ENCODE measurements around the gene APBA2. TPM values are rescaled to one million over a fixed set of nuclear protein-coding genes. Genes with fewer than 3 reads are reported as not detected.

Gene APBA2
- total RNA-seq, 4 donors from 2014 or later, result 7.2 to 33.8 (median 8.8) TPM

DNA sequence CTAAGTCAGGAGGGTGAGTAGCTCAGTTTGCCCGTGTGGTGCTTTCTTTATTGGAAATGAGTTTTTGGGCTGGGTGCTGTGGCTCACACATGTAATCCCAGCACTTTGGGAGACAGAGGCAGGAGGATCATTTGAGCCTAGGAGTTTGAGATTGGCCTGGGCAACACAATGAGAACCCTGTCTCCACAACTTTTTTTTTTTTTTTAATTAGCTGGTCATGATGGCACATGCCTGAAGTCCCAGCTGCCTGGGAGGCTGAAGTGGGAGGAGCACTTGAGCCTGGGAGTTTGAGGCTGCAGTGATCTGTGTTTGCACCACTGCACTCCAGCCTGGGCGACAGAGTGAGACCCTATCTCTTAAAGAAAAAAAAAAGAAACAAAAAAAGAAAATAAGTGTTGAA is 208.9 kb downstream of the APBA2 start:
- no peak overlapping the region for H3K4me3 ChIP-seq
- TF ChIP-seq, protein P1, sequence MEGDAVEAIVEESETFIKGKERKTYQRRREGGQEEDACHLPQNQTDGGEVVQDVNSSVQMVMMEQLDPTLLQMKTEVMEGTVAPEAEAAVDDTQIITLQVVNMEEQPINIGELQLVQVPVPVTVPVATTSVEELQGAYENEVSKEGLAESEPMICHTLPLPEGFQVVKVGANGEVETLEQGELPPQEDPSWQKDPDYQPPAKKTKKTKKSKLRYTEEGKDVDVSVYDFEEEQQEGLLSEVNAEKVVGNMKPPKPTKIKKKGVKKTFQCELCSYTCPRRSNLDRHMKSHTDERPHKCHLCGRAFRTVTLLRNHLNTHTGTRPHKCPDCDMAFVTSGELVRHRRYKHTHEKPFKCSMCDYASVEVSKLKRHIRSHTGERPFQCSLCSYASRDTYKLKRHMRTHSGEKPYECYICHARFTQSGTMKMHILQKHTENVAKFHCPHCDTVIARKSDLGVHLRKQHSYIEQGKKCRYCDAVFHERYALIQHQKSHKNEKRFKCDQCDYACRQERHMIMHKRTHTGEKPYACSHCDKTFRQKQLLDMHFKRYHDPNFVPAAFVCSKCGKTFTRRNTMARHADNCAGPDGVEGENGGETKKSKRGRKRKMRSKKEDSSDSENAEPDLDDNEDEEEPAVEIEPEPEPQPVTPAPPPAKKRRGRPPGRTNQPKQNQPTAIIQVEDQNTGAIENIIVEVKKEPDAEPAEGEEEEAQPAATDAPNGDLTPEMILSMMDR (IDR thresholded peaks at IDR 0.05), result no peak
- no peak for TF ChIP-seq POLR2A (IDR thresholded peaks at IDR 0.05)
- no peak for DNase-seq
- no peaks in the 10 kb centered on the region for H3K27me3 ChIP-seq
- H3K36me3 ChIP-seq, result no peaks in the 10 kb centered on the region
- H3K27ac ChIP-seq, result no peak overlapping the region
- no peaks in the 10 kb centered on the region for H3K9me3 ChIP-seq
- H3K4me1 ChIP-seq, result no peaks in the 10 kb centered on the region

DNA sequence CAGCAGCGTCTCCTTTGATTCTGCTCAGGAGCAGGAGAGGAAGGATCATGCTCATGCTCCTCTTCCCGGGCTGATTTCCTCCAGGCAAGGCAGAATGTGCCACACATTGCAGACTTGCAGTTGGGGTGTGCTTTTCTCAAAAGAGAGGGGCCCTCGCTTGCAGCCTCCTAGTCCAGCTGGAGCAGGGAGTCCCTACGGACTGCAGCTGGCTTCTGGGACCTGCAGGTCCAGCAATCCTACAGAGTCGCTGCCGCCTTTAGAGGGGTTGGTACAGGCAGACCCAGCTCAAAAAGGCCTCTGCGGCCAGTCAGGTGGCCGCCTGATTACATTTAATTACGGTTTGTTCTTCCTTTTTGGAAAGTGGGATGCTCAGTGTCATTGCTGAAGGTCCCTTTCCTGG is 210.0 kb downstream of the APBA2 start:
- Histone ChIP-seq H3K9me3 (no peaks in the 10 kb centered on the region), H3K27me3 (no peaks in the 10 kb centered on the region), H3K4me3 (no peak overlapping the region), H3K27ac (no peak overlapping the region), H3K4me1 (no peaks in the 10 kb centered on the region), H3K36me3 (no peaks in the 10 kb centered on the region)
- no peak for TF ChIP-seq POLR2A (IDR thresholded peaks at IDR 0.05)
- TF ChIP-seq, protein P1 (IDR thresholded peaks at IDR 0.05), result no peak
- DNase-seq, result no peak

DNA sequence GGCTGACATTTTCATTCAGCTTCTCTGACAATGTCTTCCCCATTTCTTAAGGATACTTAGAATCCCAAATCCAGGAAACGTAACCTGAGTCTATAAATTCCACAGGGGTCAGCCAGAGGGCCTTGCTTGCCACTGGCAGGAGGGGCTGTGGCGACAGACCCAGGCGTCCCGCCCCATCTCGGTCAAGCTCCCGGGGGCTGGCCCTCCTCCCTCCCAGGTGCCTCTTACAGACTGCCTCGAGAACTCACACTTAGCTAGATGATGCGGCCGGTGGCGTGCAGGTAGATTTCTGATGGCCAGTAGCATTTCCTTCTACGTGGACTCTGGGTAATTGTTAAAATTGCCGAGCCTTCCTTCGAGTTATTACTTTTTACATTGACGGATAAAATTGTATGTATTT is 211.4 kb downstream of the APBA2 start:
- Histone ChIP-seq H3K4me1 (no peaks in the 10 kb centered on the region), H3K9me3 (no peaks in the 10 kb centered on the region), H3K27ac (no peak overlapping the region), H3K36me3 (no peaks in the 10 kb centered on the region), H3K4me3 (no peak overlapping the region), H3K27me3 (no peaks in the 10 kb centered on the region)
- TF ChIP-seq, protein P1 (IDR thresholded peaks at IDR 0.05), result no peak
- TF ChIP-seq POLR2A (IDR thresholded peaks at IDR 0.05), result no peak
- DNase-seq, result no peak

DNA sequence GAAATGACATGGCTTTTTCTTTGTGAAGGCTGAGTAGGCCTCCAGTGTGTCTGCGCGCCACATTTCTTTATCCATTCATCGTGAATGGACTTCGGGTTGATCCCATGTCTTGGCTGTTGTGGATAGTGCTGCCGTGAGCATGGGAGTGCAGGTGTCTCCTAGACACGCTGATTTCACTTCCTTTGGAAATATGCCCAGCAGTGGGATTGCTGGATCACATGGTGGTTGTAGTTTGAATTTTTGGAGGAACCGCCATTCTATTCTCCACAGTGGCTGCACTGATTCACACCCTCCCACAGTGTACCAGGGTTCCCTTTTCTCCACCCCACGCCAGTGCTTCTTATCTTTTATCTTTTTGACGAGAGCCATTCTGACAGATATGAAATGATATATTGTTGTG is 212.2 kb downstream of the APBA2 start:
- Histone ChIP-seq H3K9me3 (no peaks in the 10 kb centered on the region), H3K27me3 (no peaks in the 10 kb centered on the region), H3K36me3 (no peaks in the 10 kb centered on the region), H3K4me3 (no peak overlapping the region), H3K4me1 (no peaks in the 10 kb centered on the region), H3K27ac (no peak overlapping the region)
- DNase-seq, result no peak
- TF ChIP-seq, protein P1 (IDR thresholded peaks at IDR 0.05), result no peak
- TF ChIP-seq POLR2A (IDR thresholded peaks at IDR 0.05), result no peak

DNA sequence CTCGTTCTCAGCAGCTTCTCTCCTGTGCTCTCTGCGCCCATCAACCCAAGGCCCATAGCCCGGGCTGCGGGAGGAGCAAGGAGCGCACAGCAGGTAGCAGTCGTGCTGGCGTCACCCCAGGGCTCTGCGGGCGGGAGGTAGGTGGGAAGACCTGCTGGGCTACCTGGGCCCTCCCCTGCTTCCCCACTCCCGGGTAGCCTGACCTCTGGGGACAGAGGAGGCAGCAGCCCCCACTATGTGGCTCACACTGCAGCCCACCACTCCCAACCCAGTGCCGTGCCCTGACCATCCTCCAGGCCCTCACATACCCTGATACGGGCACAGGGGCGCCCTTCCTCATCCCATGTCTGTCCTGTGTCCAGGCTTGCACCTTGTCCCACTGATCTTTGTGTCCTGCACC is 212.9 kb downstream of the APBA2 start:
- Histone ChIP-seq H3K4me1 (peaks cover 0 to 4% (median 0%) of the 10 kb centered on the region in 4 donors), H3K9me3 (no peaks in the 10 kb centered on the region), H3K36me3 (no peaks in the 10 kb centered on the region), H3K27ac (no peak overlapping the region), H3K27me3 (no peaks in the 10 kb centered on the region), H3K4me3 (no peak overlapping the region)
- DNase-seq, result no peak
- TF ChIP-seq, protein P1 (IDR thresholded peaks at IDR 0.05), result no peak
- no peak for TF ChIP-seq POLR2A (IDR thresholded peaks at IDR 0.05)
